Stimulated activated CD4-positive, alpha-beta T cell treated with anti-CD3 and anti-CD28 coated beads, Interleukin-1b, Interleukin-23, amount 100 ng/mL, for 1 hour (primary cell): ENCODE measurements around the gene JAG2.

Experiments
- DNase-seq, 2 donors: peaks; one replicate each; pipeline ENCODE4 v3.0.0-alpha.2; 2020; ENCODE audit warnings: low read depth in 2 of 2

Gene JAG2

DNA sequence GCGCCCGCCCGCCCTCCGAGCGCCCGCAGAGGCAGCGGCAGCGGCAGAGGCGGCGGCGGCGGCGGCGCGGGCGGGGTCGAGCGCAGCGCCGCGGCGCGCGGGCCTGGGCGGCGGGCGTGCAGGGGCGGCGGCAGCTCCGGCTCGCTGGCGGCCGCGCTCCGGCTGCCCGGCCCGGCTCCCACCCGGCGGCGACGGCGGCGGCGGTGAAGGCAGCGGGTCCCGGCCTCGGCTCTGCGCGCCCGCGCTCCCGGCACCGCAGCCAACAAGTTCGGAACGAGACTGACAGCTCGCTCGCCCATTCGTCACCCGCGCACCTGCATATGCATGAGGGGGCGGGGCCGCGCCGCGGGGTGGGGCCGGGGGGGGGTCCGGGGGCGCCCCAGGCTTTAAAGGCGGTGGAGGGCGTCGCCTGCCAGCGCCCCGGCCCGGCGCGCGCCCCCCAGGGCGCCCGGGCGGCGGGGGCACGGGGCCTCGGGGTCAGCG, at the start of gene JAG2:
JAG2 (minus strand) TSS at position 281 of the 483 bp plus-strand sequence. CDS start 356 bp downstream, outside the sequence.
- DNase-seq: no peak

DNA sequence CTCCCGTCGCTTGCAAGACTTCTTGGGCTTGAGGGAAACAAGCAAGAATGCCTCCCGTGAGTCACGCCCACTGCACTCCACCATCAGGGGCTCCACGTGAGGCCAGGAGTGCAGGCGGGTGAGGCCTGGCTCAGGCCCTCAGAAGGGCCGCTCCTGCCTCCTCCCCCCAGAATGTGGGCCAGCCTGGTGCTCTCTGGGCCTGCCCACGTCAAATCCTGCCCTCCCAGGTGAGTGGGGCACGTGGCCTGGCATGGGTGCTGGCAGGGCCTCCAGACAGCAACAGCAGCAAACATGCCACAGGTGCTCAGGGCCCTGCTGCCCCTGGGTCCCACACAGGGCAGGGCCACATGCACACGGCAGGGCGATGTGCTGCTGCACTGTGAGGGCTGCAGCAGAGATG, 49.2 kb upstream of the JAG2 start:
- DNase-seq: no peak

DNA sequence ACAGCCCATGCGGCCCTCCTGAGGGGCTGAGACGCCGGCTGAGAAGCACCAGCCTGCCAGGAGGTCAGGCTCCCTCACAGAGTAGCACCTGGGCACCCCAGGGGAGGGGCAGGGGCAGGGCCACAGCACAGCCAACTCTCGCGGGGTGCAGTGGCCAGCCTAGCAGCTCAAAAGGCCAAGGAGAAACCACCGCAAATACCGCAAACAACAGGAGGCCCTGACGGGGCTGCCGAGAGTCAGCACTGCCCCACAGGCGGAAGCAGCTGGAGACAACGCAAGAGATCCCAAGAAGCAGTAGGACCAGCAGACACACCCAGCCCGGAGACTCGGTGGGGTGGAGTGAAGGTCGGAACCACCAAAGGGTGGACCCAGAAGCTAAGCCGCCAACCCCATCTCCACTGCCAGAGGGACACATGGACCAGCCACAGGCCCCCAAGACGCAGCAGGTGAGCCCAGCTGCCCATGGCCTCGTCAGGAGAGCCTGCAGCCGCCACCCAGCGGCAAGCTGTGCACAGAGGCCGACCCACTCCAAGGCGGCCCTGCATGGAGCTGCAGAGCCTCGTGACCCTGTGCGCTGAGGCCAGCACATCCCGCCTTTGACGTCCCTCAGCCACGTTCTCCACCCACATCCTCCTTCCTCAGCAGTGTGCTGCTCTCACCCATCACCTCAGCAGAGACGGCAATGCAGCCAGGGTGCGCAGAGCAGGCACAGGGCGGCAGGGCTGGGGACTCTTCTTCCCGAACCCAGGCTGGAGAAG, 48.1 kb upstream of the JAG2 start:
- DNase-seq: no peak

DNA sequence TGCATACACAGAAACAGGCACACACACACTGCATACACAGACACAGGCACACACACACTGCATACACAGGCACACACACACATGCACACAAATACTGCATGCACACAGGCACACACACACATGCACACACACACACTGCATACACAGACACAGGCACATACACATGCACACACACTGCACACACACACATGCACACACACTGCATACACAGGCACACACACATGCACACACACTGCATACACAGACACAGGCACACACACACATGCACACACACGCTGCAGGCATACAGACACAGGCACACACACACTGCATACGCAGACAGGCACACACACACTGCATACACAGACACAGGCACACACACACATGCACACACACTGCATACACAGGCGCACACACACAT, 47.0 kb upstream of the JAG2 start:
- no peak for DNase-seq

DNA sequence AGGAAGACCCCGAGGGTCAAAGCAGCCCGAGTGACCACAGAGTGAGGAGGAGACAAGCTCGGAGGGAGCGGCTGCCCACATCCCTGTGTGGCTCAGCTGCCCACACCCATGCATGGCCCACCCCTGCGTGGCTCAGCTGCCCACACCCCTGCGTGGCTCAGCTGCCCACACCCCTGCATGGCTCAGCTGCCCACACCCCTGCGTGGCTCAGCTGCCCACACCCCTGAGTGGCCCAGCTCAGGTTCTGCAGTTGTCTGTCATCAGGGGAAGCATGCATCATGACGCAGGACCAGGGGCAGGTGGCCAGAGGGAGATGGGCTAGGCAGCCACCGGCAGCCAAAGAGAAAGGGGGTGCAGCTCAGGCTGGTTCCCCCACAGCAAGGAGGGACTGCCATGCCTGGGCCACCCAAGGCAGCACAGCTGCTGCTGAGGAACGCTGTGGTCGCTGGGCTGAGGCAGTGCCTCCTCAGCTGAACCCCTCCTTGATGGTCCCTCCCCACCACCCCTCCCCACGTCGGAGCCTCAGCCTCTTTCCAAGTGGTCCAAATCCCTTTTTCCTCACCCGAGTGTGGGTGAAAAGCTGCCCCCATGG, 45.8 kb upstream of the JAG2 start:
- DNase-seq: no peak

DNA sequence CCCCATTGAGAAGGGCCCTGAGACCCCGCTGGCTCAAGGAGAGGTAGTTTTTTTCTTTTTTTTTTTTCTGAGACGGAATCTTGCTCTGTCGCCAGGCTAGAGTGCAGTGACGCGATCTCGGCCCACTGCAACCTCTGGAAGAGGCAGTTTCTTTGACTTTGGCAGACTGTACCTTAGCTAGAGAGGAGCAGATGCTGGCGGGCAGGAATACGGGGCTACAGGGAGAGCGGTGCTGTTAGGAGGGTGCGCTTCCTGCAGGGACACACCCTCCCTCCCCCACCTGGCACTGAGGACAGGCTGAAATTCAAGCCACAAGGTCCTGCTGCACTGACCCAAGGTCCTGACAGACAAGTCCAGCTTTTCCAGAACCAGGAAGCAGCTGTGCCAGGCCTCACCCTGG, 44.8 kb upstream of the JAG2 start:
- no peak for DNase-seq

DNA sequence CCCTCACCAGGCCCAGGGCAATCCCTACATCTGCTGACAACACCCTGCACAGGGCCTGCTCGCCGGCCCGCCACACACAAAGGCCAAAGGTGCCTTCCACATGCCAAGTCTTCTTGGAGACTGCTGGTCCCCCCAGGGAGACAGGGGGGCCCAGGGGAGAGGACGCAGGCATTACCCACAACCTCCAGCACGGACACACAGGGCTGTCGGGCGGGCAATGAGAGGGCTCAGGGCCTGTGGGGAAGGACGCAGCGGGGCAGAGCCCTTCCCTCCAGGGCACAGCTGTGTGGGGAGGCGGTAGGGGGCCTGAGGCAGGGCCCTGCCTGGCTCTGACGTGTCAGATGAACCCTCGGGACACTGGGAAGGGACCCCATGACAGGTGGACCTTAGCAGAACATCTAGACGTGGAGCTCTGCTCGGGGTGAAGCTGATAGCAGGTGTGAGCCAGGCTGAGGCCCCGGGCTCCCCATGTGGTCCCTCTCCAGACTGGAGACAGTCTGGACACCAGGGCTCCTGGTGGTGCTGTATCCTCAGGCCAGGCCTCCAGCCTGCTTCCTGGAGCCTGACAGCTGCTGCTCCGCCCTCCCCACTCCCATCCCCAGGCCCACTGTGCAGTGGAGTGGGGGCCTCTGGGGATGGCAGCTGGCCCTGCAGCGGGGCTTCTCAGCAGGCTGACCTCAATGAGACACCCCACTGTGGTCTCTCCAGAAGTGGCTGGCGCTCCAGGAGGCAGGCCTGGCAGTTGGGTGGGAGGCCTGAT, 44.1 kb upstream of the JAG2 start:
- no peak for DNase-seq

DNA sequence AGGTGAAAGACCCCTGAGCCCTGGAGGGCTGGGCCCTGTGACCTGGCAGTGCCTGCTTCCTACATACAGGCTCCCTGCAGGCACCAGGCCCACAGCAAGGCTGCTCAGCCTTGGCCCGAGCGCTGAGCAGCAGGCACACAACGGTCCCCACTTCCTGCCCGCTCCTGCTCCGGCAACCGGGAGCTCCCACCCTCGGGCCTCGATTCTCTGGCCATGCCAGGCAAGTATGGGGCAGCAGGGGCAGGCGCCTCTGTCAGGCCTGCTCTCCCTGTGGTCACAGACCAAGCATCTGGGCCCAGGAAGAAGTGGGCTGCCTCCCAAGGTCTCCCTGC, 43.1 kb upstream of the JAG2 start:
- no peak for DNase-seq

DNA sequence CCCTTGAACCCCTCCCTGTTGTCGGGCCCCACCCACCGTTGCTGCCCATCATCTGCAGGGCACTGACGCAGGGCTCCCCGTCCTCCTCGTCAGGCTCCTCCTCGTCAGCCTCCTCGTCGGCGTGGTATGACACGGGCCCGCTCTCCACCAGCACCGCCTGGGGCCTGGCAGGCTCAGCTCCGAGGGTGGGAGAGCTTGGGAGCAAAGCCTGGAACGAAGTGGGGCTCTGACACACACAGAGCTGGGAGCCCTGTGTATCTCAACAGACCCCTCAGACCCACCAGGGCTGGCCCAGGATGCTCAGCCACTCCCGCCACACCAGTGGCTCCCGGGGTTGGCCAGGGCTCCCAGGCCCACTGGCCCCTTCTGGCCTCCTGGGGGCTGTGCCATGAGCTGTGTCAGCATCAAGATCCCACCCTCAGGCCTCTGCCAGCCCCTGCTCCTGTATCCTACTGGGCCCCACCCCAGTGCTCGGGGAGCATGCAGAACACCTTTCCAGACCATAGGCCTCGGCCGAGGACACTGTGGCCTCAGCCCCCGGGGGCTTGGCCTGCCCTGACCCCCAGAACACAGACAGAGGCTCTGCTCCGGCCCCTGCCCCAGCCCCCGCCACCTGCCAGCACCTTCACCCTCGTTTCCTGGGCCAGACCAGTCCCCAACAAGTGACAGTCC, 42.6 kb upstream of the JAG2 start:
- no peak for DNase-seq

DNA sequence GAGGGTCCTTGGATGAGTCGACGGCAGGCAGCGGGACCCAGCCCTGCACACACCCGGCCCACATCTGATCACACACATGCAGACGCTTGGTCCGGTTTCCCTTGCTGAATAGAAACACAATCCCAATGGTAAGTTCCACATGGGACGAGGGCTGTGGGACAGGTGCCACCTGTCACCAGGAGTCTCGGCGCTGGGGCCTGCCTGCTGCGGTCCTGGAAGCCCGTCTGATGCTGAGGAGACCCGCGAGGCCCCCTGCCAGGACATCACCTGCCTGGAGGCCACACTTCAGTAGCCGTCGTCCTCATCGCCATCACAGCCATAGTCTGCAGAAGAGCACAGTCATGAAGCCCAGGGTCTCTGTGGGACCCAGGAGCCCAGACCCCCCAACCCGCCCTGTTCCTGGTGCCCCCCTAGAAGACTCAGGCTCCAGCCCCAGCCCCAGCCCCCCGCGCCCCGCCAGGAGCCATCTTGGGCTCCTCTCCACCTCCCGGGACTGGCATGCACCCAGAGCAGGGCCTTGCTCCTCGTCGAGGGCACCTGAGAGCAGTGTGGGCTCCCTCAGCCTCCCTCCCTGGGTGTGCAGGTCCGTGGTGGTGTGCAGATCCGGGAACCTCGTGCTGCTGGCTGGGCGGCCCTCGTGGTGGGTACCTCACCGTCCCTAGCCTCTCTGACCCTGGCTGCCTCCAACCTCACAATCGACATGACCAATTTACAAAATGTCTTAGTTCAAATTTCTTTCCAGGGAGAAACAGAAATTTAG, 41.9 kb upstream of the JAG2 start:
- no peak for DNase-seq

DNA sequence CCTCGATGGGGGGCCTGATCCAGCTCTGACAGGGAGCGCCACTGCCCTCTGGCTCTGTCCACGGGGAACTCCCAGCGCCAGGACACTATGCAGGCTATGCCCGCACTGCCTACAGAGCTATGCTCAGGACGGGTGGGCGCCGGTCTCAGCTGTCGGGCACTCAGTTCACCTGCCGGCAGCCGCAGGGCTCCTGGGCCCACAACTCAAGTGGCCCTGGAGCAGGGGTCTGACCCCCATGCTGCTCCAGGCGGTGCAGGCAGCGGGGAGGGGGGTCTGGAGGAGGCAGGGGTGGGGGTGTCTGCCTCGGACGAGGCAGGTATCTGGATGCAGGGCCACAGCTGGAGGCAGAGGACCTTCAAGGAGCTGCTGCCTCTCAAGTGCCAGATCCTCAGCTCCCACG, 41.1 kb upstream of the JAG2 start:
- DNase-seq: no peak

DNA sequence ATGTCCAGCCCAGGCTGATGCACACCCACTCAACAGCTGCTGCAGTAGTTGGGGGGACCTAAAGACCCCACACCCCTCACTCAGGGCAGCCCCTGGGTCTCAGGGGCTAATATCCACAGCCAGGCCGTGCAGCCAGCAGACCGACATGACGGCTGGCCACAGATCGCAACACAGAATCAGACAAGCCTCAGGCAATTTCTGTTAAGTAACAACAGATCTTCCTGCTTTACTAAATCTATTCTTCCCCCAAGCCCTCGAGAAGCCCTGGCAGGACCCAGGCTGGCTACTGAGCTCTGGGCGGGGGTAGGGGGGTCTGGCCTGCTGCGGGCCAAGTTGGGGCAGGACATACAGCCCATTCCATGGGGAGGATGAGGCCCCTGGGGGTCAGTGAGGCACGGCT, 40.5 kb upstream of the JAG2 start:
- DNase-seq: no peak

DNA sequence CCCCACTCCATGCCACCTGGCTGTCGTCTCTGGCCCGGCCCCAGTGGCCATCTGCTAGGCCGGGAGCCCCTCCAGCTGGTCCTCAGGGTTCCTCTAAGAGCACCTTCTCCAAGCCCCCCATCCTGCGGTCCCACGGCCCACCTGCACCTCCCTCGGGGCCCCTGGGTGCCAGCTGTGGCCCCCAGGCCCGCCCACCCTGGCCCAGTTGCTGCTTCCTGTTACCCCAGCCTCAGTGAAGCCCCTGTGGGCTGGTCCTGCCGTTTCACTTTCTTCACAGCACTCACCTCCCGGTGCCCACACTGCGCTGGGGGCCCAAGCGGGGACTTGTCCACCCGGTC, 40.1 kb upstream of the JAG2 start:
- DNase-seq: no peak

DNA sequence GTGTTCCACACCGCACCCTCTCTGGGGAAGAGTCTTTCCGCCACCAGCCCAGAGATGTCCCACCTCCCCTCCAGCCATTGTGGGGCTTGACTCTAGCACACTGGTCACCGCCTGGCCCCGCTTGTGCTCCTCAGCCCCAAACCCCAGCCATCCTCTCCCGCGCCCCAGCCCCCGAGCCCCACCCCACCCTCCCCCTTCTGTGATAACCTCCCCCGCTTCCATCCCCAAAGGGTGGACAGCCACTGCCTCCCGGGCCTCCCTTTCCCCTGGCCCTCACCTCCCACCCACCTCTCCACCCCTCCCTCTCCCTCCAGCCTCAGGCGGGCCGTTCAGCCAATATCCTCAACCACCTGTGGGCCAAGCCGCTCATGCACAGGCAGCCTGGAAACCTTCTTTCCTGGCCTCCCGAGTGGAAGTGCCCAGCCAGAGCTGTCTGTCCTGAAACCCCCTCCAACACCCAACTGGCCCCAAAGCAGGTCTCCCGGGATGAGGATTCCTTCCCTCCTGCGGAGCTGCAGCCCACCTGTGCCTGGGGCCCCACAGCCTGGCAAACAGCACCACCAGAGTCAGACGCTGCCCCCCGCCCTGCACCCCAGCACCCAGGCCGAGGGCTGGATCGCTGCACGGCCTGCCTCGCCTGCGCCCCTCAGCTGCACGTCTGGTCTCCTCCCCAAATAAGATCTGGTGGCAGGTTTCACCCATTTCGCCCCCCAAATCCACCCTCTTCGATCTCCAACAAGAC, 39.6 kb upstream of the JAG2 start:
- DNase-seq: no peak

DNA sequence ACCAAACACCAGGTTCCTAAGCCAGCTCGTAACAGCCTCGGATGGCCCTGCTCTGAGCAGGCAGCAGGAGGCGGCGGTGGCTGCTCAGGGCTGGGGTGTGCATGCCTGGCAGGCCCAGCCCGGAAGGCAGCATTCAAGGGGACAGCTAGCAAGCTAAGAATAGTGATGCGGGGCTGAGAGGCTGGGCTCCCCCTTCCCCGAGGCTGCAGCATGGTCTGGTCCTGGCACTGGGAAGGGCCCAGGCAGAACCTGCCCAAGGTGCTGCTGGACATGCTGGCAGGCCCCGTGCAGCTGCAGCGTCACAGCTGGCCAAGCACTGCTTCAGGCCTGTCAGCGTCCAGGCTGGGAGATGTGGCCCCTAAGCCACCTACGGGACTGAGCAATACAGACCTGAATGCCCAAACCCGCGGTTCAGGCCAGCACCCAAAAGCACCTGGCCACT, 38.9 kb upstream of the JAG2 start:
- no peak for DNase-seq

DNA sequence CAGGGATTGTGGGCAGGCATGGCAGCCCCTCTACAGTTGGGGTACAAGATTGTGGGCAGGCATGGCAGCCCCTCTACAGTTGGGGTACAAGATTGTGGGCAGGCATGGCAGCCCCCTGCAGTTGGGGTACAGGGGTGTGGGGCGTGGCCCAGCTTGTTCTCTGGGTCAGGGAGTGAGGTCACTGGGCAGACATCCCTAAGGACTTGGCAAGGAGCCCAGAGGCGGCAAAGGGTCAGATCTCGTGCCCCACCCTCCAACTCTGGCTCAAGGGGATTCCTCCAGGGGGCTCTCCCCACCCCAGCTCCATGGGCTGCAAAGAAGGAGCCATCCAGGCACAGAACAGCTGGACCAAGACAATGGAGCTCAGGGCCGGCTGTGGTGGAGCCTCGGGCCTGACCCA, 38.3 kb upstream of the JAG2 start:
- DNase-seq: no peak

DNA sequence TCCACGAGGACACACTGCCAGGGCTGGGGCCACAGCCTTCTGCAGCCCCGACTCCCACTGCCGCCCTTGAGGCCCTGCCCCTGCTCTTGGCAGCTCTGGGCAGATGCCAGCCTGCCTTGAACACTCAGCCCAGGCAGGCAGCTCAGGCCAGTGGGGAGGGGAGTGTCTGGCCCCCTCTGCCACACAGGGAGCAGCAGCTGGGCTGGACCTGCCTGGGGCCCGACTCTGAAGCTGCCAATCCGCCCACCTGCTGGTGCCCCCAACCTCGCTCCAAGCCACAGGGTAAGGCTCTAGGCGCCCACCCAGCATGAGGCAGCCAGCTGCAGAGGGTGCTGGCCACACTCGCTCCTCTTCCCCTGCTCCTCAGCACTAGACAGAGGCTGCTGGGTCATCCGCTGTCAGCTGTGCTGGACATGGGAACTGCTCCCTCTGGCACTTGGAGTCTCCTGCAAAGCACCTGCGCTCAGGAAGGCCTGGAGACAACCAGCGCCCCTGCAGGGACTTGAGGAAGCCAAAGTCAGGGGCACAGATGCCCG, 37.2 kb upstream of the JAG2 start:
- no peak for DNase-seq

DNA sequence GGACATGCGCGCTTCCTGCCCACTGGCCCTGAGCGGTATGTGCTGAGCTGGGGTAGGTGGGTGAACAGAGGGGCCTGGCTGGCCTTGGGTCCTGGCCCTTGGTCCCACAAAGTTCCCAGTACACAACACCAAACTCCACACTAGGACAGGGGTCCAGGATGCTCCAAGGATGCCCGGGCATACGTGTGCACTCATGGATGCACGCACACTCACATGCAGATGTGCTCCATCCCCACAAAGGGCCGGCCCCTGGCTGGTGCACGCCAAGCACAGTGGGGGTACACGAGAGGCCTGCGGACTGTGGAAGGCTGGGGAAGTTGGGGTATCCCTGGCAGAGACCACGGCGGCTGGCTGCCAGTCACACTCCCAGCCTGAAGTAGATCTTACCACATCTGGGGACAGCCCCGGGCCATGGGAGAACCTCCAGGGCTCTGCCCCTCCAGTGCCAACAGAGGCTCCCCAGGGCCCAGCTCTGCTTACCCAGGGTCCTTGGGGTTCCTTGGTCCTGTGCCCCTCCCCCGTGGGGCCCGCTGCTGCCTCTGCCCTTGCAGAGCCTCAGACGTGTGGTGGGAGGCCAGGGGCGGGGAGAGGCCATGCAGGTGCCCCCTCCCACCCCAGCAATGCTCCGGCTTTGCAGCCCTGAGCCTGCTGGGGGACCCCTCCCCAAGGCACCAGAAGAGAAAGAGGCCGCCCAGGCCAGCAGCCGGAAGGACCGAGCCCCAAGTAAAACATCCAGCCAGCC, 36.5 kb upstream of the JAG2 start:
- DNase-seq: no peak

DNA sequence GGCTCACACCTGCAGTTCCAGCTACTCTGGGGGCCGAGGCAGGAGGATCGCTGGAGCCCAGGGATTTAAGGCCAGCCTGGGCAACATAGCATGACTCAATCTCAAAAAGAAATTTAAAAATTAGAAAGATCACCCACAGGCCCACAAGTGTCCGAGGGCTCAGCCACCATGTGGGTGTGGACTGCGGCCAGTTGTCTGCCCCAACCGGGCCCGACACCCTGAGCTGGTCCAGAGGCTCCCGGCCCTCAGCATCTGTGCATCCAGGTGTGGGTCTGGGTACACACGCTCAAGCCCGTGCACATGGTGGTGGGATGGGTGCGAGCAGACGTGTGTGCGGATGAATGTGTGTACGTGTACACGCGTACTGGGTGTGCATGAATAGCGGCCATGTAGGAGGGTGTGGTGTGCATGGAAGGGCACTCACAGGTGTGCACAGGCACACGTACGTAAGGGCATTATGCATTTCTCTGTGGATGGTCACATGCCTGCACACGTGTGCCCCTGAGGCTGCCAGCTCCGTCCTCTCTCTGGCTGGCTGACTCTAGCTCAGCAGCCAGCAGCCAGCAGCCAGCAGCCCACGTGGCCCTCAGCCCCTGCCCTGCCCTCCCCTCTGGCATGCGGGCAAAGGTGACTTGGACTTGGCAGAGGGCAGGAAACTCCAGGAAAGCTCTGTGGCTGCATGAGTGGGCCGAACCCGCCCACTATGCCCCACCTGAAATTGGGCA, 35.8 kb upstream of the JAG2 start:
- DNase-seq: no peak
